ENCODE results near the gene PAX3.

DNA sequence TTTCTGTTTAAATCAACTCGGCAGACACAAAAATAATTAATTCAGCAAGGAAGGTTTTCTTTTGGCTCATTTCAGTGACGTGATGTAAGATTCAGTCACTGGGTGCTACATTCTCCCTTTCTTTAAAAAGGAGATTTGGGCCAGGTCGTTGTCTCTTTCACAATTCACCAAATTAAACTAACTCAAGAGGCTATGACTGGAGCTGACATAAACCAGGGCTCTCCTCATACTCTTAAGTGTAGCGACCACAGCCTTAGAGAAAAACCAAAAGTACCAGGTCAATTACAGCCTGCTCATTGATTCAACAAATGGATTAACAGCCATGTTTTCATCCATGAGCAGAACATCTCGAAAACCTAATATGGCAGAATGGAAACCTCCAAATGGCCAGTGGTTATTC is 85.7 kb downstream of the PAX3 start:
- TF ChIP-seq, protein P1, sequence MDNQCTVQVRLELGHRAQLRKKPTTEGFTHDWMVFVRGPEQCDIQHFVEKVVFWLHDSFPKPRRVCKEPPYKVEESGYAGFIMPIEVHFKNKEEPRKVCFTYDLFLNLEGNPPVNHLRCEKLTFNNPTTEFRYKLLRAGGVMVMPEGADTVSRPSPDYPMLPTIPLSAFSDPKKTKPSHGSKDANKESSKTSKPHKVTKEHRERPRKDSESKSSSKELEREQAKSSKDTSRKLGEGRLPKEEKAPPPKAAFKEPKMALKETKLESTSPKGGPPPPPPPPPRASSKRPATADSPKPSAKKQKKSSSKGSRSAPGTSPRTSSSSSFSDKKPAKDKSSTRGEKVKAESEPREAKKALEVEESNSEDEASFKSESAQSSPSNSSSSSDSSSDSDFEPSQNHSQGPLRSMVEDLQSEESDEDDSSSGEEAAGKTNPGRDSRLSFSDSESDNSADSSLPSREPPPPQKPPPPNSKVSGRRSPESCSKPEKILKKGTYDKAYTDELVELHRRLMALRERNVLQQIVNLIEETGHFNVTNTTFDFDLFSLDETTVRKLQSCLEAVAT (IDR thresholded peaks at IDR 0.05) = no peak
- TF ChIP-seq CAMTA2 (CRISPR knock-in tag; conservative IDR thresholded peaks at IDR 0.05) = no peak
